ENCODE data around the gene BPIFB1. TPM values are rescaled to one million over a fixed set of nuclear protein-coding genes. Genes with fewer than 3 reads are reported as not detected.

BPIFB1 gene
- total and polyA plus RNA-seq, 2 of the 13 experiments (the other 11 are each of a cell fraction or from before 2014, with no cell fraction given), result 0.82 to 4.4 TPM

DNA sequence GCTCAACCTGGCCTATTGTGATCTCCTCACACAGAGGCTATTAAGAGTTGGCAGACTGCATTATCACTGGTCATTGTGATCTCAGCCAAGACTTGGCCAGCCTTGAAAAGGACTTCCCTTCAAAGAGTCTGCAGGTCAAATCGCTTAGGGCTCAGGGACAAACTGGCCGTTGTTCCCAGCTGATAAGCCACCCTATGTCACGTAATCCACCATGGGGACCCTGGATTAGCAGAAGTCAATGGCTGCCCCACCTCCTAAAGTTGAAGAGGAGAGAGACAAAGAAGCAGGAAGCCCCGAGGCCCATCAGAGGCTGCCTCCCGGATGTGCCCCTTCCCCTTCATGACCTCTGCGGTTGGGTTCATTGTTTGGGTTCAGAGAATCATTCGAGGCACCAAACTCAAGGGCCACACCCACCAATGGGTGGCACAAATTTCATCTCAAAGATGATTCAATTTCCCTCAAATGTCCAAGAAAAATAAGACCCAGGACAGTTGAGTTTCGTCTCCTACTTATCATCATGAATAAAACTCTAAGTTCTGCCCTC is 56.6 kb downstream of the BPIFB1 start (continued):
- TF ChIP-seq MED1 (CRISPR knock-in tag; IDR thresholded peaks at IDR 0.05) (peak; percentile 85), JUND (CRISPR knock-in tag; IDR thresholded peaks at IDR 0.05) (no peak), IRF1 (CRISPR knock-in tag; IDR thresholded peaks at IDR 0.05; ENCODE audit: low read depth) (no peak; the same call in 1 of the 2 replicates), ZFP36L1 (CRISPR knock-in tag; IDR thresholded peaks at IDR 0.05) (no peak), RXRB (CRISPR knock-in tag; IDR thresholded peaks at IDR 0.05; ENCODE audit: borderline replicate concordance) (peak; percentile 60; the same call in 1 of the 2 replicates), CC2D1A (CRISPR knock-in tag; IDR thresholded peaks at IDR 0.05) (no peak), DPF2 (CRISPR knock-in tag; IDR thresholded peaks at IDR 0.05; ENCODE audit: borderline replicate concordance, low read depth) (peak; percentile 80; the same call in 1 of the 2 replicates), NFATC3 (CRISPR knock-in tag; IDR thresholded peaks at IDR 0.05) (no peak), ZNF101 (CRISPR knock-in tag; IDR thresholded peaks at IDR 0.05; ENCODE audit: borderline replicate concordance, low read depth) (no peak), MTERF4 (CRISPR knock-in tag; IDR thresholded peaks at IDR 0.05) (0 out of 2 replicates have a peak, but pooled peaks have one; percentile 32), CEBPB (IDR thresholded peaks at IDR 0.05; ENCODE audit: borderline replicate concordance, low read depth, low read length) (no peak), ZBTB8A (CRISPR knock-in tag; IDR thresholded peaks at IDR 0.05; ENCODE audit: borderline replicate concordance, low read depth) (no peak), ZNF678 (CRISPR knock-in tag; IDR thresholded peaks at IDR 0.05) (no peak), ZNF569 (CRISPR knock-in tag; IDR thresholded peaks at IDR 0.05; ENCODE audit: borderline replicate concordance) (no peak), MTF2 (CRISPR knock-in tag; IDR thresholded peaks at IDR 0.05; ENCODE audit: borderline replicate concordance) (no peak), THRA (CRISPR knock-in tag; IDR thresholded peaks at IDR 0.05; ENCODE audit: borderline replicate concordance) (peak; percentile 10; the same call in 1 of the 2 replicates), ZBTB7A (CRISPR knock-in tag; IDR thresholded peaks at IDR 0.05) (peak; percentile 99), NONO (IDR thresholded peaks at IDR 0.05) (no peak), NONO (CRISPR knock-in tag; conservative IDR thresholded peaks at IDR 0.05) (no peak), IKZF5 (CRISPR knock-in tag; IDR thresholded peaks at IDR 0.05) (no peak)
- TF ChIP-seq, protein P1, sequence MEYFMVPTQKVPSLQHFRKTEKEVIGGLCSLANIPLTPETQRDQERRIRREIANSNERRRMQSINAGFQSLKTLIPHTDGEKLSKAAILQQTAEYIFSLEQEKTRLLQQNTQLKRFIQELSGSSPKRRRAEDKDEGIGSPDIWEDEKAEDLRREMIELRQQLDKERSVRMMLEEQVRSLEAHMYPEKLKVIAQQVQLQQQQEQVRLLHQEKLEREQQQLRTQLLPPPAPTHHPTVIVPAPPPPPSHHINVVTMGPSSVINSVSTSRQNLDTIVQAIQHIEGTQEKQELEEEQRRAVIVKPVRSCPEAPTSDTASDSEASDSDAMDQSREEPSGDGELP (IDR thresholded peaks at IDR 0.05; ENCODE audit: borderline replicate concordance, low read depth), result peak; percentile 89
- TF ChIP-seq, protein P2, sequence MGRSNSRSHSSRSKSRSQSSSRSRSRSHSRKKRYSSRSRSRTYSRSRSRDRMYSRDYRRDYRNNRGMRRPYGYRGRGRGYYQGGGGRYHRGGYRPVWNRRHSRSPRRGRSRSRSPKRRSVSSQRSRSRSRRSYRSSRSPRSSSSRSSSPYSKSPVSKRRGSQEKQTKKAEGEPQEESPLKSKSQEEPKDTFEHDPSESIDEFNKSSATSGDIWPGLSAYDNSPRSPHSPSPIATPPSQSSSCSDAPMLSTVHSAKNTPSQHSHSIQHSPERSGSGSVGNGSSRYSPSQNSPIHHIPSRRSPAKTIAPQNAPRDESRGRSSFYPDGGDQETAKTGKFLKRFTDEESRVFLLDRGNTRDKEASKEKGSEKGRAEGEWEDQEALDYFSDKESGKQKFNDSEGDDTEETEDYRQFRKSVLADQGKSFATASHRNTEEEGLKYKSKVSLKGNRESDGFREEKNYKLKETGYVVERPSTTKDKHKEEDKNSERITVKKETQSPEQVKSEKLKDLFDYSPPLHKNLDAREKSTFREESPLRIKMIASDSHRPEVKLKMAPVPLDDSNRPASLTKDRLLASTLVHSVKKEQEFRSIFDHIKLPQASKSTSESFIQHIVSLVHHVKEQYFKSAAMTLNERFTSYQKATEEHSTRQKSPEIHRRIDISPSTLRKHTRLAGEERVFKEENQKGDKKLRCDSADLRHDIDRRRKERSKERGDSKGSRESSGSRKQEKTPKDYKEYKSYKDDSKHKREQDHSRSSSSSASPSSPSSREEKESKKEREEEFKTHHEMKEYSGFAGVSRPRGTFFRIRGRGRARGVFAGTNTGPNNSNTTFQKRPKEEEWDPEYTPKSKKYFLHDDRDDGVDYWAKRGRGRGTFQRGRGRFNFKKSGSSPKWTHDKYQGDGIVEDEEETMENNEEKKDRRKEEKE (IDR thresholded peaks at IDR 0.05), result no peak

Data from HepG2 (cell line).